Stimulated activated CD8-positive, alpha-beta memory T cell treated with anti-CD3 and anti-CD28 coated beads, Interleukin-12 subunit alpha, Interleukin-12 subunit beta, amount 100 ng/mL, for 24 hours (primary cell): Measurements from ENCODE around the gene UPF1.

Experiments used
- DNase-seq: peaks from one replicate; pipeline ENCODE4 v3.0.0-alpha.2; 2020; ENCODE audit errors: extremely low read depth

The UPF1 gene

GRCh38 chr19:18857223-18857622 lies 25.5 kb downstream of the UPF1 start:
- DNase-seq, result no peak

GRCh38 chr19:18858906-18859646 lies 27.3 kb downstream of the UPF1 start:
- no peak for DNase-seq

GRCh38 chr19:18859676-18860301 lies 28.0 kb downstream of the UPF1 start:
- no peak for DNase-seq

- DNase-seq, result no peak
These were observed 28.5 kb downstream of the UPF1 start for GRCh38 chr19:18860302-18860700.

GRCh38 chr19:18860725-18861124 lies 29.0 kb downstream of the UPF1 start:
- no peak for DNase-seq

GRCh38 chr19:18861235-18861634 lies 29.5 kb downstream of the UPF1 start:
- no peak for DNase-seq

GRCh38 chr19:18861917-18862316 lies 30.2 kb downstream of the UPF1 start:
- DNase-seq, result no peak

GRCh38 chr19:18862976-18863842 lies 31.4 kb downstream of the UPF1 start:
- no peak for DNase-seq

GRCh38 chr19:18863843-18864362 lies 32.1 kb downstream of the UPF1 start:
- DNase-seq, result no peak

- DNase-seq, result no peak
These were observed 33.6 kb downstream of the UPF1 start for GRCh38 chr19:18865106-18865972.

GRCh38 chr19:18865973-18866799 lies 34.4 kb downstream of the UPF1 start:
- DNase-seq, result no peak

GRCh38 chr19:18866800-18867123 lies 35.0 kb downstream of the UPF1 start:
- DNase-seq, result no peak

- no peak for DNase-seq
These were observed 35.4 kb downstream of the UPF1 start for GRCh38 chr19:18867199-18867598.

- DNase-seq, result no peak
These were observed 36.0 kb downstream of the UPF1 start for GRCh38 chr19:18867751-18868150.

- no peak for DNase-seq
These were observed 36.7 kb downstream of the UPF1 start for GRCh38 chr19:18868380-18869022.

GRCh38 chr19:18869023-18869618 lies 37.4 kb downstream of the UPF1 start:
- no peak for DNase-seq

- no peak for DNase-seq
These were observed 38.2 kb downstream of the UPF1 start for GRCh38 chr19:18869781-18870530.

- no peak for DNase-seq
These were observed 38.9 kb downstream of the UPF1 start for GRCh38 chr19:18870531-18871172.
